ENCODE data around the gene ETV1.

ETV1 gene

DNA sequence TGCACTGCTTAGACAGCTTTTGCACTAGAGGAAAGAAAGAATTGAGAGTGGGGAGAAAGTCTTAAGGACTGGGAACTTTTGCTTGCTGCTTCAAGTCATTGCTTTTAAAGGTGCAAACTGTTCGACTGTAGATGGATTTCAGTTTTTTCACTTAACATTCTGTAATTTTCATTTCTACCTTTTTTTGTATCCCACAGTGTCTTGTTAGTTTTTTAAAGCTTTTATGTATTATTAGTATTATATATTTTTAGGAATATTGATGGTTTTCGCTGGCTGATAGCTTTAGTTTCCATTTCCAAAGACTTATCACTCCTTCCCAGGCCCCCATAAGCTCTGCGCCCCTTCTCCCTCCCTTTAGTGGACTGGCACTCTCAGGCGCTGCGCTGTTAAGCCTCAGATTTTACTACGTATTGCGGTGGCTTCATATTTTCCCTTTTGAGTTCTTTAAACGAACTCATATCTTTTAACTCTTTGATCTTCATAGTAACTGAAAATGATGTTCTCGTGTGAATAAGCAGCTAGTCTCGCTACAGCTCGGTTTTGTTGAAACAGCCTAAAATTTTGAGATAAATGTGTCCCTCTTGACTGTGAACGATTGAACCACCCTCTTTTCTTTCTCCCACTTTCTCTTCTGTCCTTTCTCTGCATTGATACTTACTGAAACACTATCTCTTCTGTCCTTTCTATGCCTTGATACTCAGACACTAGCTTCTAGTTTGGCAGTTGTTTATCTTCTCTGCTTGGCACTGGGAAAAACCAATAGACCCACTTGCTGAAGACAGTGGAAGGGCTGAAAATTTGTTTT lies 2.5 kb upstream of the ETV1 start:
- CTCF ChIA-PET, result no interaction called here
- Mint-ChIP-seq H3K36me3 (no peaks in the 10 kb centered on the region), H3K4me3 (no peak overlapping the region), H3K4me1 (no peaks in the 10 kb centered on the region), H3K9me3 (no peaks in the 10 kb centered on the region), H3K27me3 (no peaks in the 10 kb centered on the region), H3K27ac (no peak overlapping the region)
- DNase-seq, result no peak

DNA sequence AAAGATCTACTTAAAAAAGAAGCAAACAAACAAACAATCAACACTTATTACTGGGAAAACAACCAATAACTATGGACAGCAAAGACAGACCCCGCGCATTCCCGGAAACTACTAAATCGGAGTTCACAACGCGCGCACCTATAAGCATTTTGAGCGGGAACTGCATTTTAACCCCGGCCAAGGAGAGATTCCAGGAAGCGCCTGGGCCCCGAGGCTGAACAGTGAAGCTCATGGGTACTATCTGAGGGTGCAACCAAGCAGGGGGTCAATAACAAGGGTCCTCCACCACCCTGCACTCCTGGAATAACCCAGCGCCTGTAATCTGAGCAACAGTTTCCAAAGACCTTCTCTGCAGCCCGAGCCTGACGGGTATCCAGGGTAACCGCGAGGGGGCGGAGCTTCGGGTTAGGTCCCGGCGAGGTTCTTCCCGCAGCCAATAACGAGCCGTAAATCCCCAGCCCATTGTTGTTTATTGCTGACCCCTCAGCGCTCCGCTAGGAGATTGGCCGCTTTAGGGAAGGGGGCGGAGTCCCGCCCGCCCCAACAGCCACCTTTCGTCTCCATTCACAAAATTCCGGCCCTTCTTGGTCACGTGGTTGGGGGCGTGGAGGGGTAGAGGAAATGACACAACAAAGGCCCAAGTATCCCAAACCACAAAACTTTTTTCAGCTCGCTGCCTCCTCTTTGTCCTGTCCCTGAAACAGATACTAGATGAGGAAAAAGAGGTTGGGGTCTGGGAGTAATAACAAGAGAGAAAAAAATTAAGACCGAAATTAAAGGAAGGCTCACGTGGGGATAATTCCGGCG lies 1.7 kb upstream of the ETV1 start:
- Mint-ChIP-seq H3K36me3 (no peaks in the 10 kb centered on the region), H3K9me3 (no peaks in the 10 kb centered on the region), H3K27ac (no peak overlapping the region), H3K4me3 (no peak overlapping the region), H3K4me1 (no peaks in the 10 kb centered on the region), H3K27me3 (no peaks in the 10 kb centered on the region)
- CTCF ChIA-PET, result no interaction called here
- DNase-seq, result peak; percentile 59

DNA sequence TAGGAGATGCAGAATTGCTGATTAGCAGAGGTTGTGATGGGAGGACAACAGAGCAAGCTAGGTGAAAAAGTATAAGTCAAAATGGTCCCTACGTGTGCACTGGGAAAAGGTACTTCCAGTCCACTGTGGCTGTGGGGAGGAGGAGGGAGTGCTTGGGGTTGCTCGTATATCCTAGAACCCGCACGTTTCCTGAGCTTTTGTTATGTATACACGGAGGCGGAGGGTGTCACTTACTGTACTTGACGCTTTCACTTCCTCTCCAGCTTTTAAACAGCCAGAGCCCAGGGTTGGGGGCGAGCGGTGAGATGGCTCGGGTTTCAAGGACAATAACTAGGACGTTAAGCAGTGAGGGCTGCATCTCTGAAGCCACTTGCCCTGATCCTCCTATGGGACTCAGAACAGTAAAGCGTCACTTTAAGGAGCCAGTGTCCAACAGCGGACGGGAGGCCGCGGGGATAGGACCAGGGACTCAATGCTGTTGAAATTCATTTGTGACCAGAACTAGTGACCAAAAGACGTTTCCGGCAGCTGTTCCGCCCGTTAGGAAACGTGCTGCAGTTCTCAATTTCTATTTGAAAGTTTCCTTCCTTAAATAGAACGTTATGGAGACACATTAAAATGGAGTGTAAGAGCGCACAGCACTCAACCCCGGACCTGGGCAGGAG lies 985 bp upstream of the ETV1 start:
- H3K27ac Mint-ChIP-seq, result no peak overlapping the region
- no peaks in the 10 kb centered on the region for H3K36me3 Mint-ChIP-seq
- CTCF ChIA-PET, result no interaction called here
- no peak overlapping the region for H3K4me3 Mint-ChIP-seq
- DNase-seq, result peak; percentile 22
- no peaks in the 10 kb centered on the region for H3K4me1 Mint-ChIP-seq
- H3K27me3 Mint-ChIP-seq, result no peaks in the 10 kb centered on the region
- no peaks in the 10 kb centered on the region for H3K9me3 Mint-ChIP-seq

DNA sequence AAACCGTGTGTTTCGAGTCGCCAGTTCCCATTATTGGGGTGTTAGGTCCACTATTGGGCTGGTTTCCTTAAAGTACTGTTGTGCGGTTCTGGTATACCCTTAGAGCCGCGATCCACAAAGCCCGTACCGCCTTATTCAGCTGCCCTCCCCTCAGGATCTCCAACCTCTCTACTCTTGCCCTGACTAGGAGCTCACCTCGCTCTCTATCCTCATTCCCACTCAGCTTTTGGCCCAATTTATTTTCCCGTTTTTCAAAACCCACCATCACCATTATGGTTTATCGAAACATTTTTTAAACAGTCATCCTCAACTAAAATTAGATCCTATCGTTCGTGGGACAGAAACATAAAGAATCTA lies 461 bp upstream of the ETV1 start:
- DNase-seq, result no peak
- Mint-ChIP-seq H3K4me1 (no peaks in the 10 kb centered on the region), H3K36me3 (no peaks in the 10 kb centered on the region), H3K27me3 (no peaks in the 10 kb centered on the region), H3K9me3 (no peaks in the 10 kb centered on the region), H3K27ac (no peak overlapping the region), H3K4me3 (no peak overlapping the region)
- CTCF ChIA-PET, result no interaction called here

DNA sequence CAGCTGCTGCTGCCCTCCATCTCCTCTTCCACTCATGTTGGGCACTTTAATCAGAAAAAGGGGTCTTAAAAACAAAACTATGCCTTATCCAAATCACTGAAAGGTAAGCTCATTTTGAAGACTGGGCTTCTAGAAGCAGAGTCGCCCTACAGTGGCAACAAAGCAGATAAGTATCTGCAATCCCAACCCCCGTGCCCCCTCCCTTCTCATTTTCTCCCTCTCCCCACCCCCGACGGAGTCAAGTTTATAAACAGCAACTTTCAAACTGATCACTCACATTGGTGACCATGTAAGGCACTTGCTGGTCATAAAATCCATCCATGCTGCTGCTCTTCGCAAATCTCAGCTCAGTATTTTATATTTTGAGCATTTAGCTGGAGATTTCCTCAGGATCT lies 738 bp downstream of the ETV1 start:
- no peak overlapping the region for H3K4me3 Mint-ChIP-seq
- H3K4me1 Mint-ChIP-seq, result no peaks in the 10 kb centered on the region
- no peaks in the 10 kb centered on the region for H3K27me3 Mint-ChIP-seq
- H3K9me3 Mint-ChIP-seq, result no peaks in the 10 kb centered on the region
- no peak for DNase-seq
- CTCF ChIA-PET, result no interaction called here
- no peaks in the 10 kb centered on the region for H3K36me3 Mint-ChIP-seq
- no peak overlapping the region for H3K27ac Mint-ChIP-seq

DNA sequence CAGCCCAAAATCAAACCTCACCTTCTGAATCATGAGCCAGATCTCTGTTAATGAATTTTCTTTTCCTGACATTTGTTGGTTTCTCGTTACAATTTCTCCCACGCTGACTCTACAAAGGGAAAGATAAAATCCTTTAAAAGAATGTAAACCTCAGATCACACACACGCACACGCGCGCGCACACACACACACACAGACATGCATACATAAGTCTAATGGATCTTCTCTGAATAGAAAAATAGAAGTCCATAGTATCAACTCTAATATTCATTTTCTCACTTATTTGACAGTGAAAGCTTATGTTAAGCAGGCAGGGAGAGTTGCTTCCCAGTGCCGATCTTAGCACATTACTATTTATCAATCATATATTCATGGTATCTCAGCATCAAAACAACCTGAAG lies 1.4 kb downstream of the ETV1 start:
- Mint-ChIP-seq H3K27me3 (no peaks in the 10 kb centered on the region), H3K27ac (no peak overlapping the region), H3K4me3 (no peak overlapping the region), H3K4me1 (no peaks in the 10 kb centered on the region), H3K36me3 (no peaks in the 10 kb centered on the region), H3K9me3 (no peaks in the 10 kb centered on the region)
- CTCF ChIA-PET, result no interaction called here
- DNase-seq, result no peak

DNA sequence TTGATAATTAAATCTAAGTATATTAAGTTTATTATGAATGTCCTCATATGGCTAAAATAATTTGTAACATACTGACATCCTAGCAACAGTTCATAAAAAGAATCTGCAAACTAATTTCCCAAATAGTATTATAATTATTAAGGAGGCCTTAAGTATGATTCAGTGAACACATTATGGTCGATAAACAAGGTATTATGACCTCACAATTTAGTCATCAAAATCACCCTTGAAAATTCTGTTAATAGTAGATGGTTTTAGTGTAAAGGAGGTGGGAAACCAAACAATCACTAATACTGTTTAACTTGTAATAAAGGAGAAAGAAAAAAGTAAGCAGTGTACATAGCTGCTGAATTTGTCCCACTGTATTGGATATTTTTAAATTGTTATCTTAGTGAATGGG lies 2.1 kb downstream of the ETV1 start:
- CTCF ChIA-PET, result no interaction called here
- H3K27ac Mint-ChIP-seq, result no peak overlapping the region
- no peak overlapping the region for H3K4me3 Mint-ChIP-seq
- H3K27me3 Mint-ChIP-seq, result no peaks in the 10 kb centered on the region
- no peaks in the 10 kb centered on the region for H3K36me3 Mint-ChIP-seq
- H3K9me3 Mint-ChIP-seq, result no peaks in the 10 kb centered on the region
- DNase-seq, result no peak
- no peaks in the 10 kb centered on the region for H3K4me1 Mint-ChIP-seq

DNA sequence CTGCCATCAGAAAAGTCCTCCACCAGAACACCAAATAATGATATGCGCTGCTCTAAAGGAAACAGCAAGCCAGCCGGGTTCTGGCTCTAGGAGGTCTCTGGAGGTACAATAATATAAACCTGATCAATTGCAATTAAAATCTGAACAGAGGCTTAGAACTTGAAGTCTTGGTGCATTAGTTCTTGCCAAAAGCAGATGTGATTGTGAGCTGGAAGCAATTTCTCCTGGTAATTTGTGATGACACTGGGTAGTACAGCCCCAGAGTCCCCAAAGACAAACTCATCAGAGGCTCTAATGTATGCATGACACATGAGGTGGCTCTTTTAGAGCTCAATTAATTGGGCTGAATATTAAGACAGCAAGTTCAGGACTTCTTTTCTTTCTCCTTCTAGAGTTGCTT lies 3.3 kb downstream of the ETV1 start:
- Mint-ChIP-seq H3K36me3 (no peaks in the 10 kb centered on the region), H3K27ac (no peak overlapping the region), H3K27me3 (no peaks in the 10 kb centered on the region), H3K4me1 (no peaks in the 10 kb centered on the region), H3K9me3 (no peaks in the 10 kb centered on the region), H3K4me3 (no peak overlapping the region)
- CTCF ChIA-PET, result no interaction called here
- no peak for DNase-seq

DNA sequence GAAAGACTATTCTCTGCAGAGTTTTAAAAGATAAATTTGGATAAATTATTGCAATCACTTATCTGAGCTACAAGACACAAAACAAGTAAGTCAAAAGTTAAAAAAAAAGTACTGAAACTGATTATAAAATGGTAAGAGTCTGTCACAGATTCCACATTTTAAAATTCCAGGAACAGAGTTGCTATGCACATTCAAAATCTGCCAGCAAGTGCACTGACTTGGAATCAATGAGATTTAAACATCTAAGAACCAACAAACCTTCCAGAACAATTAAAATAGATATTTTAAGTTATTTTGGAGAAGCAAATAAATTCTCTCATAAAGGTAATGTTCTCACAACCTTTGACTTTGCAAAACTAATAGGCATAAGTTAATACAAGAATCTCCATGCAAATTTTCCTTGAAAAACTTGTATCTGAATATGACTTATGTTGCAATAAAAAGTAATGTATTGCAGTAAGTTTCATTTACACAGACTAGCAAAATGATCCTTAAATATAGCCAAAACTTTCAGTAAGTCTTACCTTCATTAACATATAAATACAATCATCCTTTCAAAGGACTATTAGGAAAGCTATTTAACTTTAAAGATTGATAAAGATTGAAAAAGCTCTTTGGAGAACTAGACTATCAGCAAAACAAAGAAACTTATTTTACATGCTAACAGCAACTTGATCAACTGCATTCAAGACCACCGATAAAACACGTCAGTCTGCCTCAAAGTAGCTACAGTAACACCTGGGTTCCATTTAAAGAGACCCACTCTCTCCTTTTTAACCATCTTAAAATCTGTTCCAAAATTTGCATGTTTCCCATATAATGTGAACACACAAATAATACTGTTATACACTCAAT lies 4.4 kb downstream of the ETV1 start:
- CTCF ChIA-PET, result no interaction called here

DNA sequence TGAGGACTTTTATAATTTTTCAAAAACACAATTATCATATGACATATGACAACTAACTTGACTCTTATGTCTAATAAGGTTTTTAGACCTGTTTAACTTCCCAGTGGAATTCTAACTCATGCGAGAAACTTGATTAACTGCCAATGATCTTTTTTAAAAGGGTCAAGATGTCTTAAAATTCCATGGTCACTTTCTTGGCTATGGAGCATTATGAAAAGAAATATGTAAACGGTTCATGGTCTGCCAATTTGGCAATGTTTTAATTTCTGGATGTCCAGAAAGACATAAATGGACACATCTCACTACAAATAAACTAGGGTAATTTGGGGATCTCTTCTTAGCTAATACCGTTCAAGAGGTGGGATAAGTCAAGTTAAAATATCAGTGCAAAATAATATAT lies 5.4 kb downstream of the ETV1 start:
- no peaks in the 10 kb centered on the region for H3K27me3 Mint-ChIP-seq
- no peak overlapping the region for H3K27ac Mint-ChIP-seq
- no peaks in the 10 kb centered on the region for H3K36me3 Mint-ChIP-seq
- H3K4me1 Mint-ChIP-seq, result no peaks in the 10 kb centered on the region
- no peak overlapping the region for H3K4me3 Mint-ChIP-seq
- CTCF ChIA-PET, result no interaction called here
- no peak for DNase-seq
- no peaks in the 10 kb centered on the region for H3K9me3 Mint-ChIP-seq

More for the DNA sequence above, 4.4 kb downstream of the ETV1 start:
- H3K9me3 Mint-ChIP-seq, result no peaks in the 10 kb centered on the region
- H3K27me3 Mint-ChIP-seq, result no peaks in the 10 kb centered on the region
- no peaks in the 10 kb centered on the region for H3K4me1 Mint-ChIP-seq
- H3K27ac Mint-ChIP-seq, result no peak overlapping the region
- no peak for DNase-seq
- no peaks in the 10 kb centered on the region for H3K36me3 Mint-ChIP-seq
- H3K4me3 Mint-ChIP-seq, result no peak overlapping the region

DNA sequence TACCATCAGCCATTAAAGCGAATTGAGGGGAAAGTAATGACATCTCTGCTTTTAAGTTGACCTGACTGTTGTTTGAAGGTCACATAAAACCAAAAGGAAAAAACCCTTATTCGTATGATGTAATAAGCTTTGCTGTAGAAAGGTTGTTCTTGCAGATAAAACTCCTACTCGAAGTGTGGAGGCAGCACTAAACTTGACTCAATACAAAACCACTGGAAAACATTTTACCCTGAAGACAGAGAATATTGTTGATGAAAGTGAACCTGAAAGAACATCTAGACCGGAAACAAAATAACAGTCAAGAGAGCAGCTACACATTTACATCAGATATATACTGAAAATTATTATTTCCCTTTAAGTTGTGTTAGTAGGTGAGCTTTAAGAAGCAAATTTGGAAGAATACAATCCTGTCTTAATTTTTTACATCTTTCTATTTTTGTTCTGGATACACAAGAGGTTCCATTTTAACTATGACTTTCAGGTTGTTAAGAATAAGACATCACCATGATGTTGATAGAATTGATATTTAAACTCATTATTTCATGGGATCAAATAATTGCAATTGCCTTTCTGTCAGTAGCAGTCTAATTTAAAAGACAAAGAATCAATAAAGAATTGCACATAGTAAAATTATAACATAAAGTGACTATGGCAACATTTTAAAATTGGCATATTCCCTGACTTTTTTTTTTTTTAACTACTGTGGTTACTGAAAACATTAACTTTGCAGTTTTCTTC lies 6.4 kb downstream of the ETV1 start:
- DNase-seq, result no peak
- Mint-ChIP-seq H3K4me1 (no peaks in the 10 kb centered on the region), H3K27me3 (no peaks in the 10 kb centered on the region), H3K27ac (no peak overlapping the region), H3K4me3 (no peak overlapping the region), H3K9me3 (no peaks in the 10 kb centered on the region), H3K36me3 (no peaks in the 10 kb centered on the region)
- CTCF ChIA-PET, result interaction anchor here (0.6 kb wide), 1 partner anchor 885 kb away, joined by 3 read pairs; no protein-coding TSS in a partner anchor

DNA sequence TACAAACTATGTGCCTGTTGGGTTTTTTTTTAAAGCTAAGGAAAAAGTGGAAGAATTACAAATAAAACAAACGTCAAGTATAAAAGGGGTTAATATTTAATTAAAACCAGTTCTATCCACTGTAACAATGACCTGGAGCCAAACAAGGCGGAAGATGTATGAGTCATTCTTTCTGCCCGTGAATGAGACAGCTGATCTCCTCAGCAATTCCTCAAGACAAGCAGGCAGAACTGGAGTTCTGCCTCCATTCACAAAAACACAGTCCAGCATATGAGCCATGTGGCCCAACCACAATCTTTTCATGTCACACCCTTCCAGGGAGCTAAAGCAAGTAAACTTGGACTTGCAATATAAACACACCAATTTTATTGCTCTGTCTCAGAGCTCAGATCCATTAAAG lies 8.4 kb downstream of the ETV1 start:
- CTCF ChIA-PET, result no interaction called here
- Mint-ChIP-seq H3K27me3 (no peaks in the 10 kb centered on the region), H3K4me3 (no peak overlapping the region), H3K4me1 (no peaks in the 10 kb centered on the region), H3K9me3 (no peaks in the 10 kb centered on the region), H3K27ac (no peak overlapping the region), H3K36me3 (no peaks in the 10 kb centered on the region)
- no peak for DNase-seq

DNA sequence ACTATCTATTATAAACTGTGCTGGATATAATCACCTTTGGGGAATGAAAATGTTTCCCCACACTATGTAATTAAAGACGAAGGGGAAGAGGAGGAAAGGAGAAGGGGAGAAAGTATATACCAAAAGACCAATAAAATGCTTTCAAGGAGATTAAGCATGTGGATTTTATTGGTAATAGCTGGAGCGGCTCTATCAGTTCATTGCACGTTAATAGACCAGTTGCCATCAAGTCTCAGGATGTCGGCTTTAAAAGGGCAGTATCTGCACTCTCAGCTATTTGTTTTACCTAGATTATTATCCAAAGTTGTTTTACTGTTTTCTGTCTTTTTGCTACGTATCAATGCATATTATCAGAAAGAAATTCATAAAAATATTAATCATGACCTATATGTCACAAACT lies 9.0 kb downstream of the ETV1 start:
- no peak for DNase-seq
- CTCF ChIA-PET, result no interaction called here
- Mint-ChIP-seq H3K4me3 (no peak overlapping the region), H3K9me3 (no peaks in the 10 kb centered on the region), H3K4me1 (no peaks in the 10 kb centered on the region), H3K36me3 (no peaks in the 10 kb centered on the region), H3K27ac (no peak overlapping the region), H3K27me3 (no peaks in the 10 kb centered on the region)

All from activated naive CD4-positive, alpha-beta T cell treated with anti-CD3 and anti-CD28 coated beads, Interleukin-2, amount 10 ng/mL, durations not matched to agents 7 days and 5 days (primary cell).